ENCODE results near the gene OR2A25. TPM values are rescaled to one million over a fixed set of nuclear protein-coding genes. Genes with fewer than 3 reads are reported as not detected.

OR2A25 gene
- not detected for total RNA-seq

DNA sequence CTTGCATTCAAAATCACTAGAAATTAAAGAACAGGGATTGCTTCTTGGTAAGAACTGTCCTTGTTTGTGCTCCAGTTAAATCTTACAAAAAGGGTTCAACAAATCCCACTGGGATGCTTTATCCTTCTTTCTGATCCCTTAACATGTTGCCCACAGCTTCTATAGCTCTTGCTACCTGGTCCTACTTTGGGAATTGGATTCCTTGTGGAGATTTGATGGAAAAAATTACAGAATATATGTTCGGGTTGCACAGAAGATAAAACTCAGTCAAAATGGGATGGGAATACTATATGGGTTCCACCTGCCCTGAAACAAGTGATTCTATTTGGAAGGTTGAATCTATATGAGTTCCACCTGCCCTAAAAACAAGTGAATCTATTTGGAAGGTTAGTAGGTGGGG, at the start of gene OR2A25:
Gene OR2A25 (plus strand): TSS at position 301 of the 400 bp plus-strand sequence. CDS start 4,409 bp downstream, outside the sequence.
- DNase-seq (ENCODE audit: extremely low spot score), result no peak
- Histone ChIP-seq H3K27me3 (no peaks in the 10 kb centered on the region), H3K36me3 (no peaks in the 10 kb centered on the region), H3K27ac (replicated peaks in 1 of 4) (no peak within 1 kb of the TSS), H3K9me3 (no peaks in the 10 kb centered on the region), H3K4me3 (no peak within 1 kb of the TSS), H3K4me1 (no peaks in the 10 kb centered on the region)
- WGBS, result 79% methylated on average over 1 of the region's 1 CpG
- intact Hi-C loops (cut with DNase I), result no loop called here
- TF ChIP-seq, protein P1, sequence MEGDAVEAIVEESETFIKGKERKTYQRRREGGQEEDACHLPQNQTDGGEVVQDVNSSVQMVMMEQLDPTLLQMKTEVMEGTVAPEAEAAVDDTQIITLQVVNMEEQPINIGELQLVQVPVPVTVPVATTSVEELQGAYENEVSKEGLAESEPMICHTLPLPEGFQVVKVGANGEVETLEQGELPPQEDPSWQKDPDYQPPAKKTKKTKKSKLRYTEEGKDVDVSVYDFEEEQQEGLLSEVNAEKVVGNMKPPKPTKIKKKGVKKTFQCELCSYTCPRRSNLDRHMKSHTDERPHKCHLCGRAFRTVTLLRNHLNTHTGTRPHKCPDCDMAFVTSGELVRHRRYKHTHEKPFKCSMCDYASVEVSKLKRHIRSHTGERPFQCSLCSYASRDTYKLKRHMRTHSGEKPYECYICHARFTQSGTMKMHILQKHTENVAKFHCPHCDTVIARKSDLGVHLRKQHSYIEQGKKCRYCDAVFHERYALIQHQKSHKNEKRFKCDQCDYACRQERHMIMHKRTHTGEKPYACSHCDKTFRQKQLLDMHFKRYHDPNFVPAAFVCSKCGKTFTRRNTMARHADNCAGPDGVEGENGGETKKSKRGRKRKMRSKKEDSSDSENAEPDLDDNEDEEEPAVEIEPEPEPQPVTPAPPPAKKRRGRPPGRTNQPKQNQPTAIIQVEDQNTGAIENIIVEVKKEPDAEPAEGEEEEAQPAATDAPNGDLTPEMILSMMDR (IDR thresholded peaks at IDR 0.05), result no peak
- TF ChIP-seq POLR2A (IDR thresholded peaks at IDR 0.05; ENCODE audit: low read depth) (no peak), EP300 (IDR thresholded peaks at IDR 0.05) (no peak), POLR2AphosphoS5 (IDR thresholded peaks at IDR 0.05) (no peak)

- H3K27ac ChIP-seq (replicated peaks in 1 of 4), result no peak overlapping the region
- H3K4me1 ChIP-seq, result no peaks in the 10 kb centered on the region
- H3K27me3 ChIP-seq, result no peaks in the 10 kb centered on the region
- no peak for DNase-seq (ENCODE audit: extremely low spot score)
- intact Hi-C loops (cut with DNase I), result loop anchor here (10.0 kb wide), 1 partner anchor 116 kb away; the partner anchor contains the start of gene TCAF1
- no peak overlapping the region for H3K4me3 ChIP-seq
- 62% methylated on average over 3 of the region's 3 CpGs for WGBS
- H3K9me3 ChIP-seq, result no peaks in the 10 kb centered on the region
- no peak for TF ChIP-seq POLR2AphosphoS5 (IDR thresholded peaks at IDR 0.05)
- no peak for TF ChIP-seq EP300 (IDR thresholded peaks at IDR 0.05)
- no peak for TF ChIP-seq POLR2A (IDR thresholded peaks at IDR 0.05; ENCODE audit: low read depth)
- TF ChIP-seq, protein P1 (IDR thresholded peaks at IDR 0.05), result no peak
- H3K36me3 ChIP-seq, result no peaks in the 10 kb centered on the region
Observed at GRCh38 chr7:144020340-144020739, 49.3 kb upstream of the OR2A25 start.

DNA sequence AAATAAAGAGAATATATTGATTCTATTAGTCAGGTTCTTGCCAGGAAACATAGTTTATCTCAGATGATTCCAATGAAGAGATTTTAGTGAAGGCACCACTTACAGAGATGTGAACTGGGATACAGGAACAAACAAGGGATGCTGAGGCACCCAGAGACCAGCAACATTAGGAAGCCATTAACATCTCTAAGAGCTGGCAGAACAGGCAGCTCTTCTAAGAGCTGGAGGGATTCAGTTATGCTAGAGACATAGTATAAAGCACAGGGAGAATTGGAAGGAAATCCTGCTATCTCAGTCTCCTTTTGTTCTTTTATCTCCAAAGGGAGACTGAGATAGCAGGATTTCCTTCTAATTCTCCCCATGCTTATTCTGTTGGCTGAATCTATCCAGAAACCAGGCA, 47.4 kb upstream of the OR2A25 start:
- no peak overlapping the region for H3K27ac ChIP-seq (replicated peaks in 1 of 4)
- no peaks in the 10 kb centered on the region for H3K4me1 ChIP-seq
- no peak for DNase-seq (ENCODE audit: extremely low spot score)
- H3K27me3 ChIP-seq, result no peaks in the 10 kb centered on the region
- no peaks in the 10 kb centered on the region for H3K9me3 ChIP-seq
- no peak overlapping the region for H3K4me3 ChIP-seq
- no peaks in the 10 kb centered on the region for H3K36me3 ChIP-seq
- intact Hi-C loops (cut with DNase I), result loop anchor here (10.0 kb wide), 1 partner anchor 117 kb away; the partner anchor contains the start of gene TCAF1
- TF ChIP-seq POLR2AphosphoS5 (IDR thresholded peaks at IDR 0.05), result no peak
- no peak for TF ChIP-seq EP300 (IDR thresholded peaks at IDR 0.05)
- TF ChIP-seq, protein P1 (IDR thresholded peaks at IDR 0.05), result no peak
- no peak for TF ChIP-seq POLR2A (IDR thresholded peaks at IDR 0.05; ENCODE audit: low read depth)

GRCh38 chr7:144023171-144023827, 46.3 kb upstream of the OR2A25 start:
- no peak for DNase-seq (ENCODE audit: extremely low spot score)
- Histone ChIP-seq H3K4me1 (no peaks in the 10 kb centered on the region), H3K36me3 (no peaks in the 10 kb centered on the region), H3K9me3 (no peaks in the 10 kb centered on the region), H3K27ac (replicated peaks in 1 of 4) (no peak overlapping the region), H3K4me3 (no peak overlapping the region), H3K27me3 (no peaks in the 10 kb centered on the region)
- intact Hi-C loops (cut with DNase I), result loop anchor here (10.0 kb wide), 1 partner anchor 118 kb away; the partner anchor contains the start of gene TCAF1
- no peak for TF ChIP-seq POLR2AphosphoS5 (IDR thresholded peaks at IDR 0.05)
- no peak for TF ChIP-seq POLR2A (IDR thresholded peaks at IDR 0.05; ENCODE audit: low read depth)
- TF ChIP-seq, protein P1 (IDR thresholded peaks at IDR 0.05), result no peak
- TF ChIP-seq EP300 (IDR thresholded peaks at IDR 0.05), result no peak
- 72% methylated on average over 4 of the region's 4 CpGs for WGBS
